Embryonic facial prominence (tissue), 1 donor: ENCODE results near the gene NT5DC3.

Experiments
- DNase-seq: peaks from one replicate; pipeline ENCODE4 v3.0.0-alpha.2; 2016; ENCODE audit errors: extremely low spot score

NT5DC3 gene

GRCh38 chr12:103833095-103833775 lies 7.8 kb downstream of the NT5DC3 start:
- DNase-seq, result no peak

GRCh38 chr12:103832048-103832997 lies 8.7 kb downstream of the NT5DC3 start:
- no peak for DNase-seq

DNA sequence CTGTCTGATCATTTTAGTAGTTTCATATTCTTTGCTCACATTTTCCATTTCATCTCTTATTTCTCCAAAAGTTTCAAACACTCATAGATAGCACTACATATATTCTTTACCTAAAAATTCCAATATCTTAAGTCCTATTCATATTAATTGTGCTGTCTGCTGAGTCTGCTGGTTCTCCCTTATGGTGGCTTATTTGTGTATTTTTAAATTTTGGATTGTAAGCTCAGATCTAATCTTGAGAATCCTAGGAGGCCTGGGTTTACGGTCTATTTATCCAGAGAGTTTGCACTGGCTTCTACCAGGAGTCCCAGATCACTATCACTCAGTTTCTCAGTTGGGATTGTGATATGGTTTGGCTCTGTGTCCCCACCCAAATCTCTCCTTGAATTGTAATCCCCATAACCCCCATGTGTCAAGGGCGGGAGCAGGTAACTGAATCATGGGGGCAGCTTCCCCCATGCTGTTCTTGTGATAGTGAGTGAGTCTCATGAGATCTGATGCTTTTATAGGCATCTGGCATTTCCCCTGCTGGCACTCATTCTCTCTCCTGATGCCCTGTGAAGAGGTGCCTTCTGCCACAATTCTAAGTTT lies 10.2 kb downstream of the NT5DC3 start:
- DNase-seq, result no peak

- DNase-seq, result no peak
These were observed 10.9 kb downstream of the NT5DC3 start for GRCh38 chr12:103830025-103830725.

- DNase-seq, result no peak
These were observed 11.9 kb downstream of the NT5DC3 start for GRCh38 chr12:103829092-103829491.

DNA sequence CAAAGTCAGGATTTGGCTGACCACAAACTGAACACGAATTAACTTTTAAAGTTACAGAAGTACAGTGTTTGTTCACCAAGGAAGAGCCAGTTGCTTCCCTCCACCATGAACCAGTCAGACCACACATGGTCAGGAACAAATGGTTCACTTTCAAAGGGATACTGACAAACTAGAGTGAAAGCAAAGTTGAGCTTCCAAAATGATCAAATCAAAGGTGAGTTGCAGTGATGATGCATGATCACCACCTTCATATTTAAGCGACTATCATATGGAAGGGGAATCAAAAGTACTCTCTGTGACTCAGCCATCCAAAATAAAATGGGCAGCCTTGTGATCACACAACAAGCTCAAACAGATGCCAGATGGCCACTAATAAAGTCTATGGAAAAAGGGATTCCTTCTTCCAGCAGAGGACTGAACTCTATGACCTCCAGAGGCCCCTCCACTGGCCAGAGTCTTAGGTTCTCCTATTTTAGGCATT lies 13.1 kb downstream of the NT5DC3 start:
- no peak for DNase-seq

DNA sequence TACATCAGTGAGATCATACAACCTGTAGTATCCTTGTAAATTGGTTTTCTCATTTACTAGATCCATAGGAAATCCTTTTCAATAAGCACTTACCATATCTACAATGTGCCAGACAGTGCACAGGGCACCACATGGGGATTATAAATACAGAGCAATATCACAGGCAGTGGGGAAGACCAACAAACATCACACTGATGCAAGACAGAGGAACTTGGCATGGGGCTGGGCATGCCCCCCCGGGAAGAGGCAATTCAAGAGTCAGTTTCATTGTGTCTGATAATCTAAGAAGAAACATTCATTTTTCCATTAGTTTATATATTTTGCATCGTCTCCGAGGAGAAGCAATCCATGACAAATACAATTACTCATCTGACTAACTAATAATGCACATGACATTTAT lies 16.2 kb downstream of the NT5DC3 start:
- DNase-seq, result no peak

- DNase-seq, result no peak
These were observed 16.7 kb downstream of the NT5DC3 start for GRCh38 chr12:103824290-103824689.

DNA sequence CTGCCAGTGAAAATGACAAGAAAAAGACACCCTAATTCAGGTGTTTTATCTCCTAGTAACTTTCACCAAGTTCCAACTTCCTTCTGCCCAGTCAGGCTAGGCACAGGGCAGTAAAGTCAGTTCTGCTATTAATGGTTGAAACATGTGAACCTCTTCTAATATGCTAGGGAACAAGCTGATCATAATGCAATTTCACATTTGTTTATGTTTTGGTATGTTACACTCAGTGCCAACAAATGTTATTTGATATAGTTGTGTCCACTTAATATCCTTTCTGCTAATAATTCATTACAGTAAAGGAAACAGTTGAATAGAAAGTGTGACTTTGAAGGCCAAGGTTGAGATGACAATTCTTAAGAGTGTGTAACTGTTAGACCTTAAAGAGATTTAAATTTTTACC lies 17.2 kb downstream of the NT5DC3 start:
- no peak for DNase-seq

- no peak for DNase-seq
These were observed 19.3 kb downstream of the NT5DC3 start for GRCh38 chr12:103821773-103822172.

GRCh38 chr12:103820881-103821489 lies 20.0 kb downstream of the NT5DC3 start:
- no peak for DNase-seq

DNA sequence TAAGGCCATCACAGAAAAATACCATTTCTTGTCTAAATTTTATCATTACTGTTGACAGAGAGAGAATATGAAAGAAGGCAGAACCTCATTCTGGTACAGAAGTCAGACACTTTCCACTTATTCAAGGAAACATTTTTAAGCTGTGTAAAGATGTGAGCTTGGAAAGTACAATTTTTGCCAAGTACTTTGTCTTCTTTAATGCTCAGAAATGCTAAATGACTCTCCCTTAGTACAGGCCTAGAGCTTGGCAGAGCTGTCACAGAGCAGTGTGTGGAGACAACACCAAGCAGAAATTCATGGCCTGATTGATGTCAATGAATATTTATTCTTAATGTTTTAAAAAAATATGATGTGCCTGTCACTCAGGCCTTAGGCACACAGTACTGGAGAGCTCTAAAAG lies 20.7 kb downstream of the NT5DC3 start:
- no peak for DNase-seq

DNA sequence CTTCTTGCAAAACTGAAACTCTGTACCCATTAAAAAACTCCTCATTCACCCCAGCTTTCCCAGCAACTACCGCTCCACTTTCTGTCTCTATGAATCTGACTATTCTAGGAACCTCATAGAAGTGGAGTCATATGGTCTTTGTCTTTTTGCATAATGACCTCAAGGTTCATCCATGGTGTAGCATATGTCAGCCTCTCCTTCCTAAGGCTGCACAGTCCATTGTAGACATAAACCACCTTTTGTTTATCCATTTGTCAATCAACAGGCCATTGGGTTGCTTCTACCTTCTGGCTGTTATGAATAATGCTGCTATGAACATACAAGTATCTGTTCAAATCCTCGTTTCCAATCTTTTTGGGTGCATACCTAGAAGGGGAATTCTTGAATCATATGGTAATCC lies 21.1 kb downstream of the NT5DC3 start:
- no peak for DNase-seq

DNA sequence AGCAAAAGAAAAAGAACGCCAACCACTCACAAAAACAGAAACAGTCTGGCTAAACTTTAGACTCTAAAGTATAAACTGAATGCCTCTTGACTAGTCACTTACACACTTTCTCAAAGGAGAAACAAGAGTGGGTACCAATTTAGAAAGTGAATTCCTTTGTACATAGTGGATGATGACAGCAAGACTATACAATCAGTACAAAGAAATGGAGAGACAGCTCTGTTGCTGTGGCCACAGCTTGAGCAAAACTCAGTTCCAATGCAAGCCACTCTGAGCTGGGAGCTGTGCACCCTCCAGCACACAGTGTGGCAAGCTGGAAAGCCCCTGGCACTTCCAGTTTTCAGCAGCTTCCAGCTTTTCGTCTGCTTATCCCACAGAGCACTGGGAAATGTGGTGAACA lies 21.7 kb downstream of the NT5DC3 start:
- no peak for DNase-seq

DNA sequence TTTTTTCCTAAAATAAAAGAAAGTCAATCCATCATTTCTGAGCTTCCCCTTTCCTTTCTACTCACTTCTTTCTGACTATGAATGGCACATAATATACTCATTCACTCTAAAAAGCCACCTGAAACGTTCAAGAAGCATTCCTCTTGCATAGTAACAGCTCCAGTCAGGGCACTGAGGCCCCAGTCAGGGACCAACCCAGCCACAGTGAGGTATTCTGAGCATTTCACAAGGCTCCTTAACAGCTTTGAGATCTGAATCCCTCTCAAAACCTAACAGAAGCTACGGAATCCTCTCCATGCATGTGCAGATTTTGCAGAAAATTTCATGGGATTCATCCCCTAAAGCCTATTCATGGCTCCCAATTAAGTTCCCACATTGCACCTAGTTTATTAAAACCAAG lies 23.2 kb downstream of the NT5DC3 start:
- DNase-seq, result no peak

GRCh38 chr12:103816663-103817062 lies 24.4 kb downstream of the NT5DC3 start:
- no peak for DNase-seq

DNA sequence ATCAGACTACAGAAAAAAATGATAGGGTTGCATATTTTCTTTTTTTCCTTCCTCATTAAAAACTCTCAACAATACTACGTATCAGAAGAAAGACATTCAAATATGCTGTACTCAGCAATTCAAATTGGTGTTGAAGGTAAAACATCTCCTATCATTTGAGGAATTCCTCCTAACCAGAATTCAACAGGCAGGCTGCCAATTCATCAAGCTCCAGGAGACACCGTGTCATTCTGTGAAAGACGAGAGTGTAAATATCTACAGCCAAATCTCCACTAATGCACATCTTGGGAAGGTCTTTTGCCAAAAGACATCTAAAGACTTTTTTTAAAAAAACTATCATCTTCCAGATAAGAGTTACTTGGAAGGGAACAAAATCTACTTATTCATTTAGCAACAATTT lies 26.6 kb downstream of the NT5DC3 start:
- no peak for DNase-seq

DNA sequence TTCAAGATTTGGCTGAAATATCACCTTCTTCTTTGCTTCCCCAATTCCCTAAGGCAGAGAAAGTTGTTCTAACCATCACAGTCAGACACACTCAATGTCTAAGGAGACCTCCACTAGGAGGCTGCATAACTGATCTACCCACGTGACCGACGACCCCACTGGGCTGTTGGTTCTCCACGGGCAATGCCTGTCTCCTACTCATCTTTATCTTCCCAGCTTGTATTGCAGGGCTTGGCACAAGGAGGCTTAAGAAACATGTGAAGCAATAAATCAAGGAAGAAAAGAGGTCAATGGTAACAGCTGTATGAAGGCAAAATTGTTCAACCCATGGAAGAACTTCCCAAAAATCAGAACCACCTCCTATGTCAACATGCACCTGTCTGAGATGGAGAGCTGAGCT lies 27.1 kb downstream of the NT5DC3 start:
- no peak for DNase-seq

DNA sequence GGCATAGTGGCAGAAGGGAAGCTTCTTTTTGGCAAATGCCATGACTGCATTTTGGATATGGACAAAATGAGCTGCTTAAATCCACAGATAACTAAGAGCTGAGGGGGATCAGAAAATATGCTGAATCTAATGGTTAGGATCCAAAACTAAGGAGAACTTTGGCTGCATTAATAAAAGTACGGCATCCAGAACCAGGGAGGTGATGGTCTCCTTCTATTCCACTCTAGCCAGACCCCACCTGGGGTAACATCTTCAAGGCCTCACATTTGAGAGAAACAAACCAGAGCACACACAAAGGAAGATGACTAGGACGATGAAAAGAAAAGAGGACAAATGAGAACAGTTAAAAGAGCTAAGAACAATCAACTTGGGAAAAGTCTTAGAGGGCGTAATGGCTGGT lies 27.6 kb downstream of the NT5DC3 start:
- no peak for DNase-seq

DNA sequence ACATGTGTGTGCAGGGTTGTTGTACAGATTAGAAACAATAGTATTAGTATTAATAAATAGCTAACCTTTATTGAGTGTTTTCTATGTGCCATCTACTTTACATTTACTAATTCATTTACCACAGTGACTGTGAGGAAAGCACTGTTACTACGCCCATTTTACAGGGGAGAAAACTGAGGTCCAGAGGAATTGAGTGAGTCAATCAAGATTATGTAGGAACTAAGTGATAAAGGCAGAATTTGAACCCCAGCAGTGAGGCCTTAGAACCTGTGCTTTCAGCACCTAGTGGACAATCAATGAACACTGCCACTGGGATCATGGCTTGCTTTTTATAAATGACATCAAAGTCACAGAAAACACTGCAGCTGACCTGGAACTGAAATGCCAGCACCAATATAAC lies 28.2 kb downstream of the NT5DC3 start:
- DNase-seq, result no peak

GRCh38 chr12:103811791-103812190 lies 29.2 kb downstream of the NT5DC3 start:
- no peak for DNase-seq

GRCh38 chr12:103810111-103810510 lies 30.9 kb downstream of the NT5DC3 start:
- no peak for DNase-seq
